ENCODE results near the gene RAPGEF3.

RAPGEF3 gene

DNA sequence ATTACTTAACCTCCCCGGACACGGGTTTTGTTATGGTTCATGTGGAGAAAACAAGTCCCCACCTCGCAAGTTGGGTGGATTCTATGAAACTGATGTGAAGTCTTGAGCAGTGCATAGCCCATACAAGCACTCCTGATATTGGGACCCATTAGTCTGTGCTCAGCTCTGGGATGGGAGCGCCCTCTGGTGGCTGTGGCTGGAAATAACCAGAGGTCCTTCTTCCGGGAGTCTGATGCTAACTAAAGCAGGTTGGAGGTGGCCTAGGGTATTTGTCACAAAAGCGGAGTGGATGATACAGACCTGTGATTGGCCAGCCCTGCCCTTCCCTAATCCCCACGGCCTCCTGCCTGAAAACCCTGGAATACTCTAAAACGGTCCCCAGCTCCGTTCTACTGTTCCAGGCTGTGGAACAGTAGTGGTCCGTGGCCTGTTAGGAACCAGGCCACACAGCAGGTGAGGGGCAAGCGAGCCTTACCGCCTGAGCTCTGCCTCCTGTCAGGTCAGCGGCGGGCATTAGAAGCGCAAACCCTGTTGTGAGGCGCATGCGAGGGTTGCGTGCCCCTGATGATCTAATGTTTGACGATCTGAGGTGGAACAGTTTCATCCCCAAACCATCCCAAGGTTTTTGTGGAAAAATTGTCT, 20.7 kb upstream of the RAPGEF3 start:
- Histone ChIP-seq H3K4me3 (ENCODE audit: low read depth, low read length) (no peak overlapping the region), H3K4me1 (peaks cover 43% of the 10 kb centered on the region), H3K36me3 (peaks cover 16% of the 10 kb centered on the region), H3K27me3 (no peaks in the 10 kb centered on the region), H3K9me3 (no peaks in the 10 kb centered on the region)
- DNase-seq: peak; percentile 86
- TF ChIP-seq, protein P1, sequence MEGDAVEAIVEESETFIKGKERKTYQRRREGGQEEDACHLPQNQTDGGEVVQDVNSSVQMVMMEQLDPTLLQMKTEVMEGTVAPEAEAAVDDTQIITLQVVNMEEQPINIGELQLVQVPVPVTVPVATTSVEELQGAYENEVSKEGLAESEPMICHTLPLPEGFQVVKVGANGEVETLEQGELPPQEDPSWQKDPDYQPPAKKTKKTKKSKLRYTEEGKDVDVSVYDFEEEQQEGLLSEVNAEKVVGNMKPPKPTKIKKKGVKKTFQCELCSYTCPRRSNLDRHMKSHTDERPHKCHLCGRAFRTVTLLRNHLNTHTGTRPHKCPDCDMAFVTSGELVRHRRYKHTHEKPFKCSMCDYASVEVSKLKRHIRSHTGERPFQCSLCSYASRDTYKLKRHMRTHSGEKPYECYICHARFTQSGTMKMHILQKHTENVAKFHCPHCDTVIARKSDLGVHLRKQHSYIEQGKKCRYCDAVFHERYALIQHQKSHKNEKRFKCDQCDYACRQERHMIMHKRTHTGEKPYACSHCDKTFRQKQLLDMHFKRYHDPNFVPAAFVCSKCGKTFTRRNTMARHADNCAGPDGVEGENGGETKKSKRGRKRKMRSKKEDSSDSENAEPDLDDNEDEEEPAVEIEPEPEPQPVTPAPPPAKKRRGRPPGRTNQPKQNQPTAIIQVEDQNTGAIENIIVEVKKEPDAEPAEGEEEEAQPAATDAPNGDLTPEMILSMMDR (IDR thresholded peaks at IDR 0.05; ENCODE audit: low read depth, low read length): peak; percentile 99

DNA sequence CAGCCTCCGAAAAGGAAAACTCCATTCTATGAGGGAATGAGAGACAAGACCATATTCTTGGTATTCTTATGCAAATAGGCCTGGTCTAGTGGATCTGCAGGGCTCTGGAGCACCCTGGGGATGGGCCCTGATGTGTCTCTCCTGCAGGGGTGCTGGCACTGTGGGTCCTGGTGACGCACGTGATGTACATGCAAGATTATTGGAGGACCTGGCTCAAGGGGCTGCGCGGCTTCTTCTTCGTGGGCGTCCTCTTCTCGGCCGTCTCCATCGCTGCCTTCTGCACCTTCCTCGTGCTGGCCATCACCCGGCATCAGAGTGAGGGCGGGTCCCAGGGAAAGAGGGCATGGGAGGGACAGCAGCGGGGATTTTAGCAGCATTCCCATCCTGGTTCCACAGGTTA, 20.2 kb upstream of the RAPGEF3 start:
- Histone ChIP-seq H3K9me3 (no peaks in the 10 kb centered on the region), H3K4me1 (peaks cover 43% of the 10 kb centered on the region), H3K27me3 (no peaks in the 10 kb centered on the region), H3K4me3 (ENCODE audit: low read depth, low read length) (no peak overlapping the region), H3K36me3 (peaks cover 15% of the 10 kb centered on the region)
- TF ChIP-seq, protein P1 (IDR thresholded peaks at IDR 0.05; ENCODE audit: low read depth, low read length): no peak
- no peak for DNase-seq

DNA sequence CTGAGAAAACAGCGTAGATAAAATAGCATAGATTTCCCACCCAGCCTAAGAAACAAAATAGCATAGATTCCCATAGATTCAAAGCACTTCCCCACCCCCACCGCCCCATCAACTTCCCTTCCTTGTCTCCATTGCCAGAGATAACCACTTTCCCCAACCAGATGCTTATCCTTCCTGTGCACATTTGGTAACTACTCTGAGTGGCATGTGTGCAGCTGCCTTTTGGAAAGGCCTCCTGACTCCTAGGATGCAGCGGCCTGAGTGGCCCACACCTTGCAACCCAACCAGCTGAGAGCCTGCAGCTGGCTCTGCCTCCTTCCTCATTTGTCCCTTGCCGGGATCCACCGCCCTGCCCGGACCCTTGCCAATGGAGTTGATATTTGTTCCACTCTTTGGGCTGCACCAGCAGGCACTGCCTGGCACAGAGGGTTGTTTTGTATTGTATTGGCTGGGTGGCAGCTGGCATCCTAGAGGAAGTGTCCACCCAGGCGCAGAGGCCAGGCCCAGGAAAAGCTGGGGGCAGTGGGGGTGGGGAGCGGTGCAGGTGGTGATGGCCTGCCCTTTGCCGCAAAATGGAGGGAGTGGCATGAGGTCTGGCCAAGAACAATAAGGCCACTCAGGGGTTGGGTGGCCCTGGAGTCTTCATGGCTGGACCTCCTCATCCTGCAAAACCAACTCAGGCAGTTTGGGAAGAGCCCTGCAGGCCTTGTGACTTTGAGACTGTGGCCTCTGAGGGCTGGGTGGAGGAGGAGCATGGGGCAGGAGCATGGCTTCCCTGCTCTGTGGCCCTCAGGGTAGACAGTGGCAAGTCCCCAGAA, 19.3 kb upstream of the RAPGEF3 start:
- peaks cover 14% of the 10 kb centered on the region for H3K36me3 ChIP-seq
- peaks cover 43% of the 10 kb centered on the region for H3K4me1 ChIP-seq
- DNase-seq: peak; percentile 43
- no peaks in the 10 kb centered on the region for H3K27me3 ChIP-seq
- TF ChIP-seq, protein P1 (IDR thresholded peaks at IDR 0.05; ENCODE audit: low read depth, low read length): no peak
- H3K9me3 ChIP-seq: no peaks in the 10 kb centered on the region
- H3K4me3 ChIP-seq (ENCODE audit: low read depth, low read length): no peak overlapping the region

DNA sequence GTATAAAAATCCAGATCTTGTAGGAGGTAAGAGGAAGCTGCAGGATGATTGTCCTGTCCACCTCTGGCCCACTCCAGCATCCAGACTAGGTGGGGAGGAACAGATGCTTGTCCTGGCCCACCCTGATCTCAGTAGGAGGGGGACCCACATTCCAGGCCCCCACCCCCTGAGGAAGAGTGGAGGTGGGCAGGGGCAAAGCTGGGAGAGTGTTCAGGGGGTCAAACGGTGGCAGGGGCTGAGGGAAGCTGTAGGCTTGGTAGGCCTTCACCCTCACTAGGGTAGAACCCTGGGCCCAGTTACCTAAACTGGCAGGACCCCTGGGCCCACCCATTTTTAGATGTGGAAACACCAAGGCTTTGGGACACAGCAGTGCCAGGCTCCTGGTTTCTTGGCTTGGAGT, 18.5 kb upstream of the RAPGEF3 start:
- Histone ChIP-seq H3K4me1 (peaks cover 43% of the 10 kb centered on the region), H3K36me3 (peaks cover 8% of the 10 kb centered on the region)

DNA sequence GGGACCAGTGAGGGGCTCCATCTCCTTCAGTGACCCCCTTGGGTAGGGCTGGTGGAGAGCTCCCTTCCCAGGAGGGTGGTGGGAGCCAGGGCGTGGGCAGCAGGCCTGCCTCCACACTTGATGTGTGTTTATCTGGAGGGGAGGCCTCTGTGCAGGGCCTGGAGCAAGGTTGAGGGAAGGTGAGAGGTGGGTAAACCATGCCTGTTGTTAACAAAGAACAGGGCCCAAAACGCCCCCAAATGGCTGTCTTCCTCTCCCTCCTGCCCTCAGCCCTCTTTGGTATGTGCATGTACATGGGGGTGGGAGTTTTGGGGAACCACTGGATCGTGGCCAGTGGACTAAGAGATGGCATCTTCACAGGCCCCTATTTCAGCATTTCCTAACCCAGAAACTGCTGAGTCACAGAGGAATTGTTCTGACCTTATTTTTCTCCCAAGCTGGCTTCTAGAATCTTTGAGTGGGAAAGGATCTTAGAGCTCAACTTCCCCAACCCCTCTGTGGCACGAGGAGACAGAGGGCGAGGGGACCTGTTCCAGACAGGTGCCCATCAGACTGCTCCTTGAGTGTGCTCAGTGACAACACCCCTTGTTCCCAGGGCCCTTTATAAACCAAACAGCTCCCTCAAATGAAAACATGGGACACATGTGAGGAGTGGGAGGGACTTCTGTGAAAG, 17.9 kb upstream of the RAPGEF3 start:
- TF ChIP-seq, protein P1 (IDR thresholded peaks at IDR 0.05; ENCODE audit: low read depth, low read length): no peak
- Histone ChIP-seq H3K9me3 (no peaks in the 10 kb centered on the region), H3K4me3 (ENCODE audit: low read depth, low read length) (no peak overlapping the region), H3K4me1 (peaks cover 43% of the 10 kb centered on the region), H3K27me3 (no peaks in the 10 kb centered on the region), H3K36me3 (peaks cover 4% of the 10 kb centered on the region; the same call in 1 of the 2 replicates)
- no peak for DNase-seq

More for the DNA sequence above, 18.5 kb upstream of the RAPGEF3 start:
- no peak for DNase-seq
- Histone ChIP-seq H3K9me3 (no peaks in the 10 kb centered on the region), H3K4me3 (ENCODE audit: low read depth, low read length) (no peak overlapping the region), H3K27me3 (no peaks in the 10 kb centered on the region)
- TF ChIP-seq, protein P1 (IDR thresholded peaks at IDR 0.05; ENCODE audit: low read depth, low read length): no peak
